ENCODE measurements around the gene EVPL.
"Not testable (repeated sequence)": the region's sequence is repeated elsewhere in the genome, so short reads cannot be mapped to it uniquely, and the experiment has no call there.

The EVPL gene

GRCh38 chr17:76048025-76048605 lies 21.0 kb upstream of the EVPL start:
- no peak for DNase-seq (ENCODE audit: low read depth in 2 of 3, low spot score in 2 of 3)

GRCh38 chr17:76046064-76046463 lies 19.0 kb upstream of the EVPL start:
- no peak for DNase-seq (ENCODE audit: low read depth in 2 of 3, low spot score in 2 of 3)

DNA sequence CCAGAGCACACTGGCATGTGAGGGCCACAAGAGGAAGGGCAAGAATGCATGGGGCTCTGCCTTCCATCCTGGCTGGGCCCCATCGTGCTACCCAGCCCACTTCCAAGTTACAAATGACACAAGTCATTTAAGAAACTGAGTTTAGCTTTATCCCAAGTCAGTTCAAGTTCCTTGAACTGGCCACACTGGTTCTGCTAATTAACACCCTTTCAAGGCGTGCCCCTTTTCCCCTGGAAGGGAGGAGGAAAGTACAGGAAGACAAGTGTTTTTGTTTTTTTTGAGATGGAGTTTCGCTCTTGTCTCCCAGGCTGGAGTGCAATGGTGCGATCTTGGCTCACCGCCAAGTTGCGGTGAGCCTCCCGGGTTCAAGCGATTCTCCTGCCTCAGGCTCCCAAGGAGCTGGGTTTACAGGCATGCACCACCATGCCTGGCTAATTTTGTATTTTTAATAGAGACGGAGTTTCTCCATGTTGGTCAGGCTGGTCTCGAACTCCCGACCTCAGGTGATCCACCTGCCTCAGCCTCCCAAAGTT lies 17.4 kb upstream of the EVPL start:
- not testable (repeated sequence) for DNase-seq (ENCODE audit: low read depth in 2 of 3, low spot score in 2 of 3)

GRCh38 chr17:76042868-76043267 lies 15.8 kb upstream of the EVPL start:
- not testable (repeated sequence) for DNase-seq (ENCODE audit: low read depth in 2 of 3, low spot score in 2 of 3)

DNA sequence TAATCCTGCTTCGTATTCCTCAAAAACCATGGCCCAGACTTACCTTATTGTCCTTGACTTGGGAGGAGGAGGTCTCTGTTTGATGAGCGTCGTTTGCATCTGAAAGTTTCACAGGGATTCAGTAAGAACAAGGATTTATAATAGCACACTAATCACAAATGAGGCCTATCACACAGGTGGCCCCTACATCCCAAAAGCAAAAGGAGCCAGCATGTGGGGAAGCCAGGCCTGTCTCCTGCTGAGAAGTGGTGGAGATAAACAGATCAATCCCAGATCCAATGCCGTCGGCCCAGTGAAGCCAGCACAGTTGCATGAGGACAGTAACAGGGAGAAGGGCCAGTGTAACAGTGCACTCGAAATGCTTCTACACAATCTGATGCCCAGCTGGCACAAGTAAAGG lies 13.3 kb upstream of the EVPL start:
- DNase-seq (ENCODE audit: low read depth in 2 of 3, low spot score in 2 of 3) = no peak

GRCh38 chr17:76039121-76039520 lies 12.0 kb upstream of the EVPL start:
- DNase-seq (ENCODE audit: low read depth in 2 of 3, low spot score in 2 of 3) = no peak

GRCh38 chr17:76038050-76038449 lies 10.9 kb upstream of the EVPL start:
- no peak for DNase-seq (ENCODE audit: low read depth in 2 of 3, low spot score in 2 of 3)

GRCh38 chr17:76036497-76037261 lies 9.6 kb upstream of the EVPL start:
- no peak for DNase-seq (ENCODE audit: low read depth in 2 of 3, low spot score in 2 of 3)

GRCh38 chr17:76034428-76035350 lies 7.6 kb upstream of the EVPL start:
- no peak for DNase-seq (ENCODE audit: low read depth in 2 of 3, low spot score in 2 of 3)

DNA sequence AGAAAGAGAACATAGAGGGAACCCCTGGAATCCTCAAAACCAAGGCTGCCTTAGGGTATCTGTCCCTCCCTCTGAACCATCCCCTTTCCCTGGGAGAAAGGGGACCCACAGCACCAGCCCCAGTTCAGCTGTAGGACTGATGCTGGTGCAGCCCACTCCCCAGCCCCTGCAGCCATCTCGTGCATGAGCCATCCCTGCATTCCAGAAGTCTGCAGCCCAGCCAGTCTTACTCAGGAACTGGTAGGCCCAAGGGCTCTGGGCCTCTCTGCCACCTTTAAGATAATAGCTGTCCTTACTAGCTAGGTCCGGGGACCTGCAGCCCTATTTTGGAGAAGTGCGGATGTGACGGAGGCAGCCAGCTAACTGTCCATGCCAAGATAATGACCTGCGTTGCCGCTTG lies 6.0 kb upstream of the EVPL start:
- DNase-seq (ENCODE audit: low read depth in 2 of 3, low spot score in 2 of 3) = no peak

DNA sequence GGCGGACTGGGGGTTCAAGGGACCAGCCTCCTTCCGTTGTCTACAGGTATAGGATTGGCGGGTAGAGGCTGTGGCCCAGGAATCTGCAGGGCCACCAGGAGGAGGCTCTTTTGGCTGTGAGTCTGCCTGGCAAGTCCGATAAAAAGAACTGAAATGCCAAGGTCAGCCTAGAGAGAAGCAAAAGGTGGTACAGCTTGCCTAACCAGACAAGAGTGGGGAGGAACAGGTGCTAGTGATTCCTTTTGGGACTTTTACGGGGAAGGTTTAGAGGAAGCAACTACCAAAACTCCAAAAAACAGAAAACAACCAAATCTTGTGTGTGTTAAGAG lies 5.6 kb upstream of the EVPL start:
- DNase-seq (ENCODE audit: low read depth in 2 of 3, low spot score in 2 of 3) = no peak

DNA sequence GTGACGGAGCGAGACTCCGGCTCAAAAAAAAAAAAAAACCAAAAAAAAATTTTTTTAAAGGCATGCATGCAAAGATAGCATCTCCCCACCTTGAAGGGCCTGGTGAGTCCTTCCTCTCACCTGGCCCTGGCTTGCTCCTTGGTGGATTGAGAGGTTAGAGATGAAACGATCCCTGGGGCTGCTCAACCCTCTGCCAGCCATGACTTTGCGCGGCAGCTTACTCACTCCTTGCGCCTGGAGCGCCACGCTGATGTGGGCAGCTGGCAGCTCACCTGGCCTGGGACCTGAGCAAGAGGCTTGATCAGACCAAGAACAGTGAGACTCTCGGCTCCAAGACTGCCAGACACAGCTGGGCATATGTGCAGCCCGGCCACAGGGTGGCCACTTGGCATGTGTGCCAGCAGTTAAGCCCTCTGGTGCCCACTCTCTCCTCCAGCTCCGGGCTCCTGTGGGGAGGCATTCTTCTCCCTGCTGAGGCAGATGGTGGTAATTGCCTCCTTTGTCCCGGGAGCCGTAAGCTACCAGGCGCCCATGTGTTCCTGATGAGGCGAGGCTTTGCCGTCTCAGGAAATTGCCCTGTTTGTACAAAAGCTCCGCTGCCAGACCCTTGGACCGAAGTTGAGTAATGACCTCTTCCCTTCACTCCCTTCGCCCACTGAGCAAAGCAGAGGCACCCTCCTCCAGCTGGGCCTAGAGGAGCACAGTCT lies 5.1 kb upstream of the EVPL start:
- DNase-seq (ENCODE audit: low read depth in 2 of 3, low spot score in 2 of 3) = no peak

DNA sequence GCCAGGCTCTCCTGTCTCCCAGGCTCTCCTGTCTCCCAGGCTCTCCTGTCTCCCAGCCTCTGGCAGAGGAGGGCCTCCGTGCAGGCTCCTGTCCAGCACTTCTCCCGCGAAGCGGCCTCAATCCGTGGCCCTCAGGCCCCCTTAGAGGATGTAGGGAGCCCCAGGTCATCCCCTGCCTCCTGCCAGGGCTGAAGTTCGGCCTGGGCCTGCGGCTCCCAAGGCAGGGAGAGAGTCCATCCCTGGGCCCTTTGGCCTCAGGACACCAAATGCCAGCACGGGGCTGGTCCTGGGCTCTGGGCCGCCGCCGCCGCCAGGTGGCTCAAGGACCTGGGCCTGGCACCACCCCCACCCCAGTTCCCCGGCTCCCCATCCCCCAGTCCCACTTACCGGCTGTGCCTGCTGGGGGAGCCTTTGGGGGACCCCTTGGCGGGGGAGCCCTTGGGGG lies 370 bp downstream of the EVPL start:
- no peak for DNase-seq (ENCODE audit: low read depth in 2 of 3, low spot score in 2 of 3)

DNA sequence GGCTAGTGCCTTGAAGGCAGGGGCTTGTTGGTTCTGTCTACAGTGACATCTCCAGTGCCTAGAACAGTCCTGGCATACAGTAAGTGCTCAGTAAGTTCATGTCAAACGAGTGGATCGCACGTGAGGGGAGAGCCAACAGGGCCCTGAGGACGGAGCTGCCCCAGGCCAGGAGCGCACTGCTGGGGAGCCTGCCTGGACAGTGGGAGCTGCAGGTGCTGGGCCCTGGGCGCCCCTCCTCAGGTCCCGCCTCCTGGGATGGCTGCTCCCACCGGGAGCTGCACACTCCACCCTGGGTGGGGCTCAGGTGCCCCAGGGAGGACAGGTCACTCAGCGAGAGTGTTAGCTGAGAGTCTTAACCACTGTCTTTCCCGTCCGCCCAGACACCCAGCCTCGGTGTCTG lies 1.8 kb downstream of the EVPL start:
- DNase-seq (ENCODE audit: low read depth in 2 of 3, low spot score in 2 of 3) = no peak

DNA sequence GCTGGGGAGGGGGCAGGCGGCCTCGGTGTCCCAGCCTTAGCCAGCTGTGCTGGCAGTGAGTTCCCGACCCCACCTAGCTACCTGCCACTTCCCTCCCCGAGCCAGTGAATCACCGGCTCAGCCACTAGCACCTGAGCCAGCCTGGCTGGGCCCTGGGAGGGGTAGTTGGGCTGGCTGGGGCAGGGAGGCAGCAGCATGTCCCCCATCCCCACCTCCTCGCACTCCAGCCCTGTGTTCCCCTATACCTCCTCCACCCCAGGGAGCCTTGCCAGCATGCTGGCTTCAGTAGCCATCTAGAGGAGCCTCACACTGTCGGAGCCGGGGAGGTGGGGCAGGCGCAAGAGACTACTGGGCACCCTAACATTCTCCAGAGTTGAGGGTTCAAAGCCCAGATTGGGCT lies 2.8 kb downstream of the EVPL start:
- DNase-seq (ENCODE audit: low read depth in 2 of 3, low spot score in 2 of 3) = no peak

GRCh38 chr17:76023900-76024237 lies 3.2 kb downstream of the EVPL start:
- no peak for DNase-seq (ENCODE audit: low read depth in 2 of 3, low spot score in 2 of 3)

DNA sequence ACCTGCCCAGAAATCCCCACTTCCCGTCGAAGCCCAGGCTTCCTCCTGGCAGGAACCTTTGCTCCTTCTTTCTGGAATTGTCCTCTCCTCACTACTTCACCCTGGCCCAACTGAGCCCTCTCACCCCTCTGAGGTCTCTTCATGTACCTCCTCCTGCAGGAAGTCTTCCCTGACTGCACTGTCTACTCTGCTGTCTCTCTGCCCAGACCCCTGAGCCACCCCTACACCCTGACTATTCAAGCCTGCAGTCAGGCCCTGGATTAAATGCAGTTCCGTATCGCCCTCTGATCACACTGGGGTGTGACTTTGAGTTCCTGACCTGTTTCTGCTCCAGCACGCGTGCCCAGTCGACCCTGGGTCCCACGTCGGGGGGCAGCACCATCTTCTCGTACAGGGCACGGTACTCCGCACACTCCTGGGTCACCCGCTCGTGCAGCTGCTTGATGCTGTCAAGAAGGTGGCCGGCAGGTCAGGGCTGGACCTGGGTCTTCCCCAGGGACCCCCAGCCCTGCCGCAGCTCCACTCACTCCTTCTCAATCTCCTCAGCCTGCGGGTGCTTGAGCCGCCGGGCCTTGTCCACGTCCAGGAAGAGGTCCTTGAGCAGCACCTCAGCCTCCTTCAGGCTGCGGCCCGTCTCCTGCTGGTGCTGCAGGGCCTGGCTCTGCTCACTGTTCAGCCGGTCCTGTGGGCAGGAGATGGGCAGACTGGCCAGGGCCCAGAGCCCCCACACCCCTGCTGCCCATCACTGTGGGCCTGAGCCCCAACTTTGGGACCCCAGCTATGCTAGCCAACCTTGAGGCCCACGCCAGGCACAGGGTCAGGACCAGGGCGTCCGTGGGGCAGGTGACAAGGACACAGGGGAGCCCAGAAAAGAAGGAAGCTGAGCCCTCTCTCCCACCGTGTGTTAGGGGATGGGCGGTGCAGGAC lies 3.9 kb downstream of the EVPL start:
- no peak for DNase-seq (ENCODE audit: low read depth in 2 of 3, low spot score in 2 of 3)

DNA sequence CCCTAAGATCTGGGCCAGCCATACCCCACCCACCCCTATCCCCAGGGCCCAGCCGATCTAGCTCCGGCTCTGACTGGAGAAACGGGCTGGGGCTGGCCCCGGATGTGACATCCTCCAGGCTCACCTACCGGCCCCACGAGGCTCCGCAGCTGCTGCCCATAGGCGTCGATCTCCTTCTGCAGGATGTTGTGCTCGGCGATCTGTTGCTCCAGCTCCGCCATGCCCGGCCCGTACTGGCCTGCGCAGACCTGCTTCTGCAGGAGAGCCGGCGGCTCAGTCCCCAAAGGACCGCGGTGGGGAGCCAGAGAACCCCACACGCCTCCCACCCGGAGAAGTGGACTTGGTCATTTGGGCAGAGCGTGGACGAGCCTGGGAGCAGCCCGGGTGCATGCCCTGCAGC lies 4.8 kb downstream of the EVPL start:
- DNase-seq (ENCODE audit: low read depth in 2 of 3, low spot score in 2 of 3) = no peak

GRCh38 chr17:76019833-76020467 lies 7.2 kb downstream of the EVPL start:
- no peak for DNase-seq (ENCODE audit: low read depth in 2 of 3, low spot score in 2 of 3)

GRCh38 chr17:76018801-76019200 lies 8.3 kb downstream of the EVPL start:
- no peak for DNase-seq (ENCODE audit: low read depth in 2 of 3, low spot score in 2 of 3)

Measured in activated CD8-positive, alpha-beta memory T cell treated with anti-CD3 and anti-CD28 coated beads for 48 hours (primary cell).